Ovary (tissue), 9 donors: ENCODE results near the gene MARK3. TPM values are rescaled to one million over a fixed set of nuclear protein-coding genes. Genes with fewer than 3 reads are reported as not detected.

ENCODE experiments used
- DNase-seq, 5 donors: peaks; one replicate each; pipeline ENCODE4 v3.0.0-alpha.2; 2019 to 2020
- H3K27ac ChIP-seq, 2 donors: fragments of 200-600 bp; one replicate each; pipeline versions ENCODE4 v1.5.1 to v1.8.0; 2019 to 2022
- H3K27me3 ChIP-seq: fragments of 200-600 bp; one replicate; pipeline ENCODE4 v1.8.0; 2022
- H3K36me3 ChIP-seq: fragments of 200-600 bp; sonication (generic); one replicate; pipeline ENCODE4 v1.5.1; 2019
- H3K4me1 ChIP-seq: one replicate; pipeline ENCODE4 v1.8.1; 2013; ENCODE audit warnings: mild to moderate bottlenecking, moderate library complexity; ENCODE audit not compliant: insufficient read depth
- H3K4me3 ChIP-seq: fragments of 200-600 bp; sonication (generic); one replicate; pipeline ENCODE4 v1.5.1; 2017
- H3K9me3 ChIP-seq, 2 donors: fragments of 200-600 bp in 1 of 2; sonication (generic) in 1 of 2; one replicate each; pipeline versions ENCODE4 v1.5.1 to v1.8.1; 2013 to 2019; ENCODE audit warnings: mild to moderate bottlenecking in 1 of 2, moderate library complexity in 1 of 2
- EP300 ChIP-seq: sonication (generic); formaldehyde crosslinking; IDR thresholded peaks from one replicate; pipeline ENCODE4 v1.6.1; 2017; ENCODE audit warnings: antibody characterized with exemption
- POLR2A ChIP-seq: fragments of 450-650 bp; IDR thresholded peaks from one replicate; pipeline ENCODE4 v1.6.1; 2017; ENCODE audit warnings: antibody characterized with exemption, mild to moderate bottlenecking, moderate library complexity
- WGBS, 3 donors: extraction: QIAGEN DNeasy Blood & Tissue Kit in 1 of 3; methylation state at CpG; one replicate each; pipeline versions ENCODE4 v1.1.5 to v1.1.7; 2013 to 2017; 5-methylcytosine and 5-hydroxymethylcytosine counted together
- intact Hi-C, 4 donors: fragments of 100-400 bp; cut with DNase I; formaldehyde crosslinking; loops; one replicate each; pipeline versions ENCODE4 v1.11.0 to v1.15.1; 2022 to 2023
- polyA plus RNA-seq, 2 donors: library from polyadenylated mRNA; stranded (reverse); fragments of 200-250 nt in 1 of 2; fragments of 350-450 nt in 1 of 2; fragmentation: Illumina TruSeq in 1 of 2; extraction: RNeasy Lipid Tissue Mini Kit (QIAGEN cat#74804) in 1 of 2; gene quantifications; one replicate each; pipeline ENCODE4 v1.2.3, GENCODE V29; 2013 to 2014
- total RNA-seq, 7 donors: library from RNA; depleted of rRNA in 2 of 7; stranded (reverse); fragments of >200 nt in 2 of 7; fragmentation: NEBNext Ultra II Directional in 3 of 7; extraction: Animal tissue kit (Norgen Biotek cat#: 25700) in 3 of 7; gene quantifications; one replicate each; pipeline versions ENCODE4 v1.1.0 to v1.2.4, GENCODE V29; 2016 to 2023
- TF ChIP-seq, protein P1 (sequence below), 3 donors: fragments of 450-650 bp in 2 of 3; fragments of 200-600 bp in 1 of 3; IDR thresholded peaks; one replicate each; pipeline versions ENCODE4 v1.5.1 to v1.8.0; 2016 to 2022; ENCODE audit warnings: antibody characterized with exemption in 3 of 3, mild to moderate bottlenecking in 1 of 3
- donor health status: DM: no; HTN: no; CAD: no; lungs with moderate emphysema.
- donor health status: DM: no; HTN: no; CAD: no.
- donor health status: Bipolar disorder and iron deficiency.
- donor health status: DM: yes; HTN: yes; CAD: no.
- donor health status: DM: no; HTN: no; CAD: no.
- donor health status: DM: yes; HTN: yes; CAD: no.

The MARK3 gene
- total and polyA plus RNA-seq, 9 donors, result 46.4 to 110 (median 71.1) TPM

DNA sequence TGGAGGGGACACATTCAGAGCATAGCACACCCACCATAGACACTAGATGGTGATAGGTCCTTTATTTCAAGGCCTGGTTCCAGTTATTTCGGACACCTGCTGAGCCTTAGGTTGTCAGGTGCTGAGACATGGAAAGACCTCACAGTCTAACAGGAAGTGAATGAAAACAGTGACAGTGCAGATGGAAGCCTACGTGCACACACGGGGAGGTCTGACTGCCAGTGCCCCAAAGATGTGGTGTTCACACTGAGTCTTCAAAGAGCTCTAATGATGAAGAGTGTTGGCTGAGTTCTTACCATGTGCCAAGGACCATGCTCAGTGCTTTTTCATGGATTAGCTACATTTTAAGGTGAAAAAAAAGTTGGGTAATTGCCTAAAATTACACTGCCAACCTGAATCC lies 90.8 kb downstream of the MARK3 start:
- intact Hi-C loops, result no loop called here
- Histone ChIP-seq H3K9me3 (no peaks in the 10 kb centered on the region), H3K27ac (no peak overlapping the region), H3K4me3 (no peak overlapping the region), H3K36me3 (no peaks in the 10 kb centered on the region), H3K4me1 (no peaks in the 10 kb centered on the region), H3K27me3 (no peaks in the 10 kb centered on the region)
- TF ChIP-seq, protein P1, sequence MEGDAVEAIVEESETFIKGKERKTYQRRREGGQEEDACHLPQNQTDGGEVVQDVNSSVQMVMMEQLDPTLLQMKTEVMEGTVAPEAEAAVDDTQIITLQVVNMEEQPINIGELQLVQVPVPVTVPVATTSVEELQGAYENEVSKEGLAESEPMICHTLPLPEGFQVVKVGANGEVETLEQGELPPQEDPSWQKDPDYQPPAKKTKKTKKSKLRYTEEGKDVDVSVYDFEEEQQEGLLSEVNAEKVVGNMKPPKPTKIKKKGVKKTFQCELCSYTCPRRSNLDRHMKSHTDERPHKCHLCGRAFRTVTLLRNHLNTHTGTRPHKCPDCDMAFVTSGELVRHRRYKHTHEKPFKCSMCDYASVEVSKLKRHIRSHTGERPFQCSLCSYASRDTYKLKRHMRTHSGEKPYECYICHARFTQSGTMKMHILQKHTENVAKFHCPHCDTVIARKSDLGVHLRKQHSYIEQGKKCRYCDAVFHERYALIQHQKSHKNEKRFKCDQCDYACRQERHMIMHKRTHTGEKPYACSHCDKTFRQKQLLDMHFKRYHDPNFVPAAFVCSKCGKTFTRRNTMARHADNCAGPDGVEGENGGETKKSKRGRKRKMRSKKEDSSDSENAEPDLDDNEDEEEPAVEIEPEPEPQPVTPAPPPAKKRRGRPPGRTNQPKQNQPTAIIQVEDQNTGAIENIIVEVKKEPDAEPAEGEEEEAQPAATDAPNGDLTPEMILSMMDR (IDR thresholded peaks at IDR 0.05), result no peak
- TF ChIP-seq POLR2A (no peak), EP300 (no peak)
- DNase-seq, result no peak
- WGBS, 3 donors, result 93 to 99% (median 97%) methylated on average over 3 of the region's 3 CpGs

DNA sequence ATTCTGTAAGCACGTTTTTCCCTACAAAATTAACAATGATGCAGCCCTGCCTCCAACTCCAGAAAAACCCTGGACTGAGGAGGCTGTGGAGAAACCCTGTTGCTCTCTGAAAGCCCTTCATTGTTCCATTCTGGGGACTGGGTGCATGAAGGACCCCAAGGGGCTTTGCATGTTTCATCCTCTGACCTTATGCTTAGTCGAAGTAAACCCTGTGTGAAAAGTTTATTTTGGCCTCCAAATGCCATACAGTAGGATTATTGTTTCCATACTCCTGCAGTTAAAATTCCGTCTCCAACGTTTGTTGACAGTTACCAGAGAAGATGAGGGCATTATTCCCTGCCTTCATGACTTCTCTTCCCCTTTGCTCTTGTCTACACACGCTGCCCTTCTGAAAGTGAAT lies 91.4 kb downstream of the MARK3 start:
- Histone ChIP-seq H3K9me3 (no peaks in the 10 kb centered on the region), H3K4me1 (no peaks in the 10 kb centered on the region), H3K27me3 (no peaks in the 10 kb centered on the region), H3K27ac (no peak overlapping the region), H3K4me3 (no peak overlapping the region), H3K36me3 (no peaks in the 10 kb centered on the region)
- intact Hi-C loops, result no loop called here
- 74 to 86% (median 83%) methylated on average over 5 of the region's 5 CpGs for WGBS, 3 donors
- no peak for DNase-seq
- TF ChIP-seq POLR2A, result no peak
- TF ChIP-seq EP300, result no peak
- TF ChIP-seq, protein P1 (IDR thresholded peaks at IDR 0.05), result no peak

DNA sequence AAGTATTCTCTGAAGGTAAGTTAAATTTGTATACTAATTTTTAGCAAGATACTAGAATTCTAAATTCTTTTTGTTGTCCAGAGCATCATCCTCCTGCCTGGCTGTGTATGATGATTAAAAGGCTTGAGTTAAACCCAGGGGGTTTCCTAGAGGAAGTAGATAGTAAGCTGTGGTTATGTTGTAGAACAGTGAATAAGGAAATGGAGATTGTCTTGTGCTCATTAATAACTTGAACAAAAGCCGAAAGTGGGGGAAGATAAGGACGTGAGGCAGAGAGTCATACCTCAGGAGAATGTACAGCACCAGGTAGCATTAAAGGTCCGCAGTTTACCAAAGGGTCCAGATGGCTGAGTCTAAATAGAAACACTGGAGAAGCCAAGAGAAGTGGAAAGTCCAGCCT lies 95.4 kb downstream of the MARK3 start:
- peaks cover 1% of the 10 kb centered on the region for H3K4me1 ChIP-seq
- 86 to 87% (median 86%) methylated on average over 3 of the region's 3 CpGs for WGBS, 3 donors
- H3K4me3 ChIP-seq, result no peak overlapping the region
- H3K9me3 ChIP-seq, result no peaks in the 10 kb centered on the region
- no peak overlapping the region for H3K27ac ChIP-seq
- DNase-seq, result no peak
- H3K27me3 ChIP-seq, result no peaks in the 10 kb centered on the region
- intact Hi-C loops, result no loop called here
- TF ChIP-seq, protein P1 (IDR thresholded peaks at IDR 0.05), result no peak
- no peak for TF ChIP-seq EP300
- TF ChIP-seq POLR2A, result no peak
- H3K36me3 ChIP-seq, result no peaks in the 10 kb centered on the region

DNA sequence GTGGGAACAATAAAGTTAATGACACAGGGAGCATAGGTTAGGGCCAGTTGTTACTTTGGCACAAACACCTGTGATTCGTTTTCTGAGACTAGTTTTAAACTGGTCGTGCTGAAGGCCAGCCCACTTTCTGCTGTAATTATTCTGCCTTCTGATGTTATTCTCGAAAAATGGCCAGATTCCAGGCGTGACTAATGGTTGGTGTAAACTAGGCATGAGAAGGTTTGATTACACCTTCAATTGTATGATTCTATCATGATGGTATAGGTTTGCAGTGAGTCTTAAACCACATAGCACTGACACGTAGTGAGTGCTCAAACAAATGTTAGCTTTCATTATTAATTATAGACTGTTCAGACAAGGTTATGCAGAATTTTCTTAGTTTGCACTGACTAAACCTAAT lies 98.4 kb downstream of the MARK3 start:
- H3K27me3 ChIP-seq, result no peaks in the 10 kb centered on the region
- TF ChIP-seq POLR2A, result no peak
- TF ChIP-seq, protein P1 (IDR thresholded peaks at IDR 0.05), result no peak
- no peak for TF ChIP-seq EP300
- no peaks in the 10 kb centered on the region for H3K9me3 ChIP-seq
- H3K4me1 ChIP-seq, result peaks cover 1% of the 10 kb centered on the region
- no peak overlapping the region for H3K27ac ChIP-seq
- WGBS, 3 donors, result 30 to 39% (median 38%) methylated on average over 5 of the region's 5 CpGs
- intact Hi-C loops, result no loop called here
- DNase-seq, result peak in 1 of 5 donors; percentile 24
- no peaks in the 10 kb centered on the region for H3K36me3 ChIP-seq
- H3K4me3 ChIP-seq, result no peak overlapping the region
